HCT116 (cell line): ENCODE results near the gene PGAP3.

ENCODE experiments used
- CBX3 ChIP-seq: IDR thresholded peaks from 2 replicates; pipeline ENCODE4 v1.6.1; 2012; ENCODE audit warnings: low read depth
- CTCF ChIP-seq, 3 experiments: fragments of 200-600 bp in 1 of 3; sonication (generic) in 1 of 3; IDR thresholded peaks in 2 of 3; conservative IDR thresholded peaks in 1 of 3; 2 replicates each; pipeline ENCODE4 v1.5.1; 2012 to 2017; ENCODE audit warnings: low read depth in 2 of 3, low read length in 2 of 3, antibody characterized with exemption in 1 of 3, borderline replicate concordance in 1 of 3, control low read depth in 1 of 3, mild to moderate bottlenecking in 1 of 3, mixed read lengths in 1 of 3, mixed run types in 1 of 3, moderate library complexity in 1 of 3; ENCODE audit not compliant: insufficient read depth in 1 of 3
- EZH2 ChIP-seq: fragments of 200-600 bp; sonication (generic); IDR thresholded peaks from 2 replicates; pipeline ENCODE4 v1.6.1; 2017; ENCODE audit warnings: antibody characterized with exemption, mixed run types
- FOSL1 ChIP-seq: IDR thresholded peaks from 2 replicates; pipeline ENCODE4 v1.6.1; 2012; ENCODE audit warnings: low read depth
- JUND ChIP-seq: IDR thresholded peaks from 2 replicates; pipeline ENCODE4 v1.6.1; 2012
- POLR2A ChIP-seq: IDR thresholded peaks from 2 replicates; pipeline ENCODE4 v1.7.0; 2011; ENCODE audit warnings: borderline replicate concordance; ENCODE audit not compliant: insufficient read depth, insufficient read length; ENCODE audit errors: extremely low read depth
- POLR2AphosphoS5 ChIP-seq: IDR thresholded peaks from 2 replicates; pipeline ENCODE4 v1.6.1; 2011; ENCODE audit warnings: mild to moderate bottlenecking, low read depth, low read length, moderate library complexity
- RAD21 ChIP-seq: IDR thresholded peaks from 2 replicates; pipeline ENCODE4 v1.6.1; 2012; ENCODE audit warnings: low read depth, mild to moderate bottlenecking
- SIN3A ChIP-seq: IDR thresholded peaks from 2 replicates; pipeline ENCODE4 v1.6.1; 2012; ENCODE audit warnings: low read depth
- TCF7L2 ChIP-seq: IDR thresholded peaks from 2 replicates; pipeline ENCODE4 v1.7.0; 2011; ENCODE audit warnings: borderline replicate concordance, inconsistent platforms; ENCODE audit not compliant: insufficient read depth, insufficient read length; ENCODE audit errors: extremely low read depth
- YY1 ChIP-seq: IDR thresholded peaks from 2 replicates; pipeline ENCODE4 v1.6.1; 2011; ENCODE audit warnings: low read length, low read depth, moderate library complexity, mild to moderate bottlenecking; ENCODE audit not compliant: insufficient replicate concordance; ENCODE audit errors: extremely low read depth
- ZNF274 ChIP-seq: fragments of 200-500 bp; sonication (Bioruptor generic); IDR thresholded peaks from 2 replicates; pipeline ENCODE4 v1.6.1; 2014; ENCODE audit warnings: mild to moderate bottlenecking, low read depth, low read length, inconsistent platforms
- TF ChIP-seq, protein P1 (sequence below): IDR thresholded peaks from 2 replicates; pipeline ENCODE4 v1.6.1; 2012; ENCODE audit warnings: low read depth
- TF ChIP-seq, protein P2 (sequence below): IDR thresholded peaks from 2 replicates; pipeline ENCODE4 v1.6.1; 2012

GRCh38 chr17:39664581-39665561, 23.0 kb downstream of the PGAP3 start, which contains the start of gene TCAP:
- TF ChIP-seq CTCF (IDR thresholded peaks at IDR 0.05 in 2 of 3, conservative IDR thresholded peaks at IDR 0.05 in 1 of 3; ENCODE audit: borderline replicate concordance in 1 of 3, insufficient read depth in 1 of 3, low read depth in 2 of 3, low read length in 2 of 3) = no peak
- TF ChIP-seq SIN3A = no peak
- TF ChIP-seq TCF7L2 = no peak
- TF ChIP-seq EZH2 = no peak
- TF ChIP-seq, protein P1, sequence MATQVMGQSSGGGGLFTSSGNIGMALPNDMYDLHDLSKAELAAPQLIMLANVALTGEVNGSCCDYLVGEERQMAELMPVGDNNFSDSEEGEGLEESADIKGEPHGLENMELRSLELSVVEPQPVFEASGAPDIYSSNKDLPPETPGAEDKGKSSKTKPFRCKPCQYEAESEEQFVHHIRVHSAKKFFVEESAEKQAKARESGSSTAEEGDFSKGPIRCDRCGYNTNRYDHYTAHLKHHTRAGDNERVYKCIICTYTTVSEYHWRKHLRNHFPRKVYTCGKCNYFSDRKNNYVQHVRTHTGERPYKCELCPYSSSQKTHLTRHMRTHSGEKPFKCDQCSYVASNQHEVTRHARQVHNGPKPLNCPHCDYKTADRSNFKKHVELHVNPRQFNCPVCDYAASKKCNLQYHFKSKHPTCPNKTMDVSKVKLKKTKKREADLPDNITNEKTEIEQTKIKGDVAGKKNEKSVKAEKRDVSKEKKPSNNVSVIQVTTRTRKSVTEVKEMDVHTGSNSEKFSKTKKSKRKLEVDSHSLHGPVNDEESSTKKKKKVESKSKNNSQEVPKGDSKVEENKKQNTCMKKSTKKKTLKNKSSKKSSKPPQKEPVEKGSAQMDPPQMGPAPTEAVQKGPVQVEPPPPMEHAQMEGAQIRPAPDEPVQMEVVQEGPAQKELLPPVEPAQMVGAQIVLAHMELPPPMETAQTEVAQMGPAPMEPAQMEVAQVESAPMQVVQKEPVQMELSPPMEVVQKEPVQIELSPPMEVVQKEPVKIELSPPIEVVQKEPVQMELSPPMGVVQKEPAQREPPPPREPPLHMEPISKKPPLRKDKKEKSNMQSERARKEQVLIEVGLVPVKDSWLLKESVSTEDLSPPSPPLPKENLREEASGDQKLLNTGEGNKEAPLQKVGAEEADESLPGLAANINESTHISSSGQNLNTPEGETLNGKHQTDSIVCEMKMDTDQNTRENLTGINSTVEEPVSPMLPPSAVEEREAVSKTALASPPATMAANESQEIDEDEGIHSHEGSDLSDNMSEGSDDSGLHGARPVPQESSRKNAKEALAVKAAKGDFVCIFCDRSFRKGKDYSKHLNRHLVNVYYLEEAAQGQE = no peak
- TF ChIP-seq RAD21 = no peak
- TF ChIP-seq FOSL1 = no peak
- TF ChIP-seq POLR2AphosphoS5 = no peak
- no peak for TF ChIP-seq JUND
- TF ChIP-seq, protein P2, sequence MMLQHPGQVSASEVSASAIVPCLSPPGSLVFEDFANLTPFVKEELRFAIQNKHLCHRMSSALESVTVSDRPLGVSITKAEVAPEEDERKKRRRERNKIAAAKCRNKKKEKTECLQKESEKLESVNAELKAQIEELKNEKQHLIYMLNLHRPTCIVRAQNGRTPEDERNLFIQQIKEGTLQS = no peak
- TF ChIP-seq CBX3 = no peak
- no peak for TF ChIP-seq ZNF274
- TF ChIP-seq YY1 = no peak
- TF ChIP-seq POLR2A = no peak
